ENCODE results near the gene SYNPO.

Gene SYNPO

GRCh38 chr5:150607105-150607504, 33.4 kb upstream of the SYNPO start:
- no peak for DNase-seq
- no peaks in the 10 kb centered on the region for H3K36me3 ChIP-seq (replicated peaks; ENCODE audit: insufficient read depth, low read length)
- H3F3A ChIP-seq (ENCODE audit: insufficient read depth, low read length), result no peaks in the 10 kb centered on the region
- TF ChIP-seq CTCF (IDR thresholded peaks at IDR 0.05; ENCODE audit: low read length) (no peak), EZH2phosphoT487 (IDR thresholded peaks at IDR 0.05; ENCODE audit: low read length) (no peak), EZH2 (optimal IDR thresholded peaks at IDR 0.05; ENCODE audit: low read depth, low read length) (no peak)
- H3K9ac ChIP-seq (ENCODE audit: low read length), result no peak overlapping the region
- no peaks in the 10 kb centered on the region for H3K4me1 ChIP-seq (ENCODE audit: low read length)
- H3K79me2 ChIP-seq (ENCODE audit: low read length), result no peaks in the 10 kb centered on the region
- H3K27ac ChIP-seq (ENCODE audit: low read length), result no peak overlapping the region
- no peak overlapping the region for H2AFZ ChIP-seq (ENCODE audit: low read length)
- H4K20me1 ChIP-seq (ENCODE audit: insufficient read depth, low read length), result no peaks in the 10 kb centered on the region
- H3K27me3 ChIP-seq (replicated peaks; ENCODE audit: insufficient read depth, low read length), result no peaks in the 10 kb centered on the region
- H3K9me2 ChIP-seq (replicated peaks; ENCODE audit: insufficient read depth, low read length), result no peaks in the 10 kb centered on the region
- H3K4me2 ChIP-seq (ENCODE audit: low read depth, low read length), result no peak overlapping the region
- H3K9me3 ChIP-seq (replicated peaks; ENCODE audit: insufficient read depth, low read length), result no peaks in the 10 kb centered on the region
- H3K4me3 ChIP-seq (ENCODE audit: low read length), result no peak overlapping the region

- no peak for DNase-seq
- Histone ChIP-seq H3K79me2 (ENCODE audit: low read length) (no peaks in the 10 kb centered on the region), H2AFZ (ENCODE audit: low read length) (no peak overlapping the region), H3K27ac (ENCODE audit: low read length) (no peak overlapping the region), H3K4me3 (ENCODE audit: low read length) (no peak overlapping the region), H3K9ac (ENCODE audit: low read length) (no peak overlapping the region), H3K36me3 (replicated peaks; ENCODE audit: insufficient read depth, low read length) (no peaks in the 10 kb centered on the region), H4K20me1 (ENCODE audit: insufficient read depth, low read length) (no peaks in the 10 kb centered on the region), H3K4me1 (ENCODE audit: low read length) (no peaks in the 10 kb centered on the region), H3K9me2 (replicated peaks; ENCODE audit: insufficient read depth, low read length) (no peaks in the 10 kb centered on the region), H3K9me3 (replicated peaks; ENCODE audit: insufficient read depth, low read length) (no peaks in the 10 kb centered on the region), H3K27me3 (replicated peaks; ENCODE audit: insufficient read depth, low read length) (no peaks in the 10 kb centered on the region), H3K4me2 (ENCODE audit: low read depth, low read length) (no peak overlapping the region), H3F3A (ENCODE audit: insufficient read depth, low read length) (no peaks in the 10 kb centered on the region)
- no peak for TF ChIP-seq EZH2 (optimal IDR thresholded peaks at IDR 0.05; ENCODE audit: low read depth, low read length)
- TF ChIP-seq EZH2phosphoT487 (IDR thresholded peaks at IDR 0.05; ENCODE audit: low read length), result no peak
- no peak for TF ChIP-seq CTCF (IDR thresholded peaks at IDR 0.05; ENCODE audit: low read length)
These were observed 32.5 kb upstream of the SYNPO start for GRCh38 chr5:150607991-150608390.

- Histone ChIP-seq H3F3A (ENCODE audit: insufficient read depth, low read length) (no peaks in the 10 kb centered on the region), H3K4me1 (ENCODE audit: low read length) (no peaks in the 10 kb centered on the region), H3K36me3 (replicated peaks; ENCODE audit: insufficient read depth, low read length) (no peaks in the 10 kb centered on the region), H3K4me2 (ENCODE audit: low read depth, low read length) (no peak overlapping the region), H2AFZ (ENCODE audit: low read length) (no peak overlapping the region), H3K27me3 (replicated peaks; ENCODE audit: insufficient read depth, low read length) (no peaks in the 10 kb centered on the region), H4K20me1 (ENCODE audit: insufficient read depth, low read length) (no peaks in the 10 kb centered on the region), H3K27ac (ENCODE audit: low read length) (no peak overlapping the region), H3K9me3 (replicated peaks; ENCODE audit: insufficient read depth, low read length) (no peaks in the 10 kb centered on the region), H3K9me2 (replicated peaks; ENCODE audit: insufficient read depth, low read length) (no peaks in the 10 kb centered on the region), H3K79me2 (ENCODE audit: low read length) (no peaks in the 10 kb centered on the region), H3K9ac (ENCODE audit: low read length) (no peak overlapping the region), H3K4me3 (ENCODE audit: low read length) (no peak overlapping the region)
- DNase-seq, result no peak
- TF ChIP-seq EZH2phosphoT487 (IDR thresholded peaks at IDR 0.05; ENCODE audit: low read length), result no peak
- TF ChIP-seq EZH2 (optimal IDR thresholded peaks at IDR 0.05; ENCODE audit: low read depth, low read length), result no peak
- no peak for TF ChIP-seq CTCF (IDR thresholded peaks at IDR 0.05; ENCODE audit: low read length)
These were observed 31.5 kb upstream of the SYNPO start for GRCh38 chr5:150608991-150609390.
